ENCODE results near the gene FBXL17. TPM values are rescaled to one million over a fixed set of nuclear protein-coding genes. Genes with fewer than 3 reads are reported as not detected.
A peak's percentile ranks its signal among the peaks of the same experiment; 100 is the strongest.

FBXL17 gene
- total RNA-seq, 1 experiment from 2014 or later: 5.3 TPM

GRCh38 chr5:107966201-107966600 is 415.7 kb downstream of the FBXL17 start:
- Histone ChIP-seq H2BK12ac (ENCODE audit: insufficient read length, low read depth, low read length) (no peak overlapping the region), H2BK120ac (ENCODE audit: low read depth, low read length, poor library complexity, severe bottlenecking) (no peak overlapping the region), H2BK5ac (ENCODE audit: insufficient read length, low read length) (no peak overlapping the region), H4K8ac (replicated peaks; ENCODE audit: insufficient read length, low read depth, low read length) (no peak overlapping the region), H4K20me1 (ENCODE audit: control insufficient read depth, insufficient read depth, insufficient read length) (no peaks in the 10 kb centered on the region), H3K9me3 (ENCODE audit: control insufficient read depth, low read depth, low read length) (no peaks in the 10 kb centered on the region), H3K27ac (ENCODE audit: insufficient read length, low read depth, low read length) (no peak overlapping the region), H3K79me1 (ENCODE audit: insufficient read depth, low read depth, low read length, poor library complexity, severe bottlenecking) (no peaks in the 10 kb centered on the region), H2AK5ac (ENCODE audit: insufficient read length, low read length) (no peak overlapping the region), H2AFZ (ENCODE audit: low read length) (no peak overlapping the region), H3K23ac (ENCODE audit: insufficient read length, low read depth, low read length) (no peak overlapping the region), H3K23me2 (ENCODE audit: insufficient read length, low read depth, low read length, poor library complexity, severe bottlenecking) (no peaks in the 10 kb centered on the region), H3K18ac (ENCODE audit: insufficient read length, low read depth, low read length) (no peak overlapping the region), H3K27me3 (ENCODE audit: insufficient read depth, low read length) (no peaks in the 10 kb centered on the region), H2BK20ac (ENCODE audit: low read depth, low read length, poor library complexity, severe bottlenecking) (no peak overlapping the region), H3K79me2 (ENCODE audit: insufficient read depth, low read length) (no peaks in the 10 kb centered on the region), H3K4ac (ENCODE audit: low read depth, low read length) (no peak overlapping the region), H4K5ac (ENCODE audit: insufficient read length, low read depth, low read length) (no peak overlapping the region), H3K56ac (ENCODE audit: insufficient read length, low read depth, low read length) (no peak overlapping the region), H3T11ph (ENCODE audit: low read length) (no peak overlapping the region), H4K91ac (ENCODE audit: insufficient read length, low read depth, low read length) (no peak overlapping the region), H3K9ac (ENCODE audit: extremely low read depth, insufficient read length, low read length) (no peak overlapping the region), H3K4me1 (ENCODE audit: insufficient read depth, low read length) (peaks cover 4% of the 10 kb centered on the region; the same call in 1 of the 2 replicates), H3K4me2 (ENCODE audit: insufficient read depth, insufficient read length, low read length) (no peak overlapping the region), H2BK15ac (ENCODE audit: low read depth, low read length) (no peak overlapping the region), H3K14ac (ENCODE audit: insufficient read depth, low read length) (no peak overlapping the region)
- no peaks in the 10 kb centered on the region for H3K9me3 Mint-ChIP-seq
- peak overlapping the region in 2 of 3 experiments; percentile 44 to 73; a peak in 1 of 7 replicates for H3K27ac Mint-ChIP-seq
- H3K4me3 Mint-ChIP-seq: no peak overlapping the region
- DNase-seq: no peak
- no peak for TF ChIP-seq CTCF (conservative IDR thresholded peaks at IDR 0.05)
- no peaks in the 10 kb centered on the region for H3K27me3 Mint-ChIP-seq (ENCODE audit: low read depth)
- peaks cover 16 to 19% of the 10 kb centered on the region in 2 experiments for H3K4me1 Mint-ChIP-seq
- H3K36me3 Mint-ChIP-seq (ENCODE audit: insufficient read depth in 1 of 3, low read depth in 3 of 3): no peaks in the 10 kb centered on the region; a peak in 1 of 7 replicates
- no CpG with 5 or more reads among the region's 1 CpG for whole genome bisulfite sequencing (ENCODE audit: extremely low coverage, insufficient read length, low lambda C conversion rate)
